OCI-M1 (cell line): ENCODE results near the gene HPX.

ENCODE experiments used
- DNase-seq: peaks from one replicate; lab custom pipeline; 2025; lab: John Stamatoyannopoulos, UW

HPX gene

GRCh38 chr11:6440906-6441358 lies at the start of gene HPX:
TSS of gene HPX (minus strand) at chr11:6440987. CDS start at chr11:6440963, 24 bp downstream.
- DNase-seq, result no peak

GRCh38 chr11:6489306-6489705 lies 48.5 kb upstream of the HPX start:
- no peak for DNase-seq

DNA sequence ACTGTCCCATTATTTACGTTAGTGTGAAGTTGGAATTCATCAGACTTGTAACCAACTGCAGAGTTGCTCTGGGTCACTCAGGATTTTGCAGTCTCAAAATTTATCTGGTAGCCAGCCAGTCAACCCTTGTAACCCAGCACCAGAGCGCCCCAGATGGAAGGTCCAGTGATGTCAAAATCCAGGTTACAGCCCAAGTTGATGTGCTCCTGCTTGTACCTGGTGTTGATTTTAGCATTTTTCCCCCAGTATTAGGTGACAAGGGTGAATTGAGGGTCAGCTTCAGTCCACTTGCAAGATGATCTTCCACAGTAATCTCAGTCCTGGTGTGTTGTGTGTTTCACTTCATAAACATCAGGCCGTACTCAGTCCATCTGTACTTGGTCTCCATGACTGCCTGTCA lies 48.0 kb upstream of the HPX start:
- no peak for DNase-seq

DNA sequence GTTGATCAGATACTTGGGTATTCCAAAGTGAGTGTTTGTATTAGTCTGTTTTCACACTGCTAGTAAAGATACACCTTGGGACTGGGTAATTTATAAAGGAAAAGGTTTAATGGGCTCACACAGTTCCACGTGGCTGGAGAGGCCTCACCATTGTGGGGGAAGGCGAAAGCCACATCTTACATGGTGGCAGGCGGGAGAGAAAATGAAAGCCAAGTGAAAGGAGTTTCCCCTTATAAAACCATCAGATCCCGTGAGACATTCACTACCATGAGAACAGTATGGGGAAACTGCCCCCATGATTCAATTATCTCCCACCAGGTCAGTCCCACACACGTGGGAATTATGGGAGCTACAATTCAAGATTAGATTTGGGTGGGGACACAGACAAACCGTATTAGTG lies 47.6 kb upstream of the HPX start:
- DNase-seq, result no peak

DNA sequence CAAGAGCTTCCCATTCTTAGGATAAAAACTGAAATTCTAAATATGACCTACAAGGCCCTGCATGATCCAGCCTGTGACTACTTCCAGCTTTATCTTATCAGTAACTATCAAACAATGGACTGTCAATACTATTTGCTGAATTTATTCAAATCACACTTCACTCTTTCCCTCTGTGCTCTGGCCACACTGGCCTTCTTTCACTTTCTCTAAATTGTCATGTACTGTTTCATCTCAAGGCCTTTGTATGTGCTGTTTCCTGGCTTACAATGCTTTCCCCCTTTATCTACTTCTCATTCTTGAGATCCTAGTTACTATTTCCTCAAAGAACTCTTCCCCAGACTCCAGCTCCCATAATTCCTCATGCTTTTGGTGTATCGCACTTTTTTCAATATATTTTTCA lies 46.2 kb upstream of the HPX start:
- DNase-seq, result no peak

- no peak for DNase-seq
Measured at GRCh38 chr11:6486256-6486655, 45.5 kb upstream of the HPX start.

- DNase-seq, result no peak
Measured at GRCh38 chr11:6485661-6486060, 44.9 kb upstream of the HPX start.

DNA sequence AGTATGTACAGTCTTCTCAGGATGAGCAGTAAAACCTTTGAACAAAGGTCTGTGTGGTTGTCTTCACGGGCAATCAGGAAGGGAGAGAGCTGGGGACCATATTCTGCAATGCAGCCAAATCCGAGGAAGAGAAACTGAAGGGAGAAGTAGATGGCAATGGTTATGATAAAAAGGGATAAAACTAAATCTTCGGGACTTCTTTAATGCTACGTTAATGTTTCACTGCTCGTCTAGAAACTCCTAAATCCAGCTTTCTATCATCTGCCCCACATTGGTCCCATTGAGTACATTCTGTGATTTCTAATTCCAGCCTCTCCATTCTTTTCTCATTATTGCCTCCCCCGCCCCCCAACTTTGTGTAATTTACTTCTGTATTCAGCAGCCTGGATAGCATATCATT lies 42.2 kb upstream of the HPX start:
- DNase-seq, result no peak

- DNase-seq, result no peak
Measured at GRCh38 chr11:6482441-6482840, 41.7 kb upstream of the HPX start.

DNA sequence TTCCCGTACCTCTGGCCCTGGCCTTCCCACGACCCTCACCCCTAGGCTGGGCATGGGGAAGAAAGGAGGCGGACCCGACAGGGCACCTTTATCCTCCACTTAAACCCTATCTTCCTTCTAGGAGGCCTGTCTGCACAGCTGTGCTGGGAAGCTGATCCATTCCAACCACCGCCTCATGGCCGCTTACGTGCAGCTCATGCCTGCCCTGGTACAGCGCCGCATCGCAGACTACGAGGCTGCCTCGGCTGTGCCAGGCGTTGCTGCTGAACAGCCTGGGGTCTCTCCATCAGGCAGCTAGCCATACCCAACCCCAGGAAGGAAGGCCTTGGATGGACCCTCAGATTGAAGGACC lies 41.1 kb upstream of the HPX start:
- no peak for DNase-seq

DNA sequence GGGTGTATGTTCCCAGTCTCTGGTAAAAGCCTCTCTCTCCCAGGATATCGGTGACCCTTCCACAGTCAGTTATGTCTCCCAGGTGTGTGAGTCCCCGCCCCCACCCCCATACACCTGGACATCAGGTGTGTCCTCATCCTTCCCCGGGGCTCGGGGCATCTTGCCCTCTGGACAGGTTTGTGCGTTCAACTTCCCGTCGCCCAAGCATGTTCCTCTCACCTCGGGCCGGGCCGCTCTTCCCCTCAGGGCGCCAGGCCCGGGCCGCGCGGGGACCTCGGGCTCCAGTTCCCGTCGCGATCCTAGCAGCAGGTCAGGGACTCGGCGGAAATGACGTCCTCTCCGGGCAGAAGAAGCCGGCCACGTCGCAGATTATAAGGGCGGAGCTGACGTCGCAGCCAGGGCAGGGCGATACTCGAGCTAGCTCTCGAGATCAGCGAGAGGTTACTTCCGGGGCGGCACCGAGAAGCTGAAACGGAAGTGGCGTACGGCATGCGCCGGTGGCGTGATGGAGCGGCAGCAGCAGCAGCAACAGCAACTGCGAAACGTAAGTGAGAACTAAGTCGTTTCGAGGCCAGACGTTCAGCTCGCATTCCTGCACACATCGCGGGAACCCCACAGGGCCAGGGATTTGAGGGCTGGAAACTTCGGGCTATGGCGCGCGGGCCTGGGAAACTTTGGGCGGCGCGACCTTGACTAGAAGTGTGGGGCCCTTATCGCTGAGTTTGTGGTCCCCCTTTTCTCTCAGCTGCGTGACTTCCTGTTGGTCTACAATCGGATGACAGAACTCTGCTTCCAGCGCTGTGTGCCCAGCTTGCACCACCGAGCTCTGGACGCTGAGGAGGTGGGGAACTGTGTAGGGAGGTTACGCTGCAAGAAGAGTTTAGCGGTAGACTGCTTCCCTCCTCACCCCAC lies 40.5 kb upstream of the HPX start, which contains the start of the genes ARFIP2 and TIMM10B:
Gene ARFIP2 (minus strand): TSS at position 320 of the 912 bp plus-strand sequence. CDS start 910 bp downstream, outside the sequence.
Gene TIMM10B (plus strand): TSS at position 490 of the 912 bp plus-strand sequence. CDS start 16 bp downstream, at position 506.
- peak; percentile 98 for DNase-seq

GRCh38 chr11:6480299-6480914 lies 39.6 kb upstream of the HPX start:
- no peak for DNase-seq

GRCh38 chr11:6476571-6476970 lies 35.8 kb upstream of the HPX start:
- DNase-seq, result no peak

- DNase-seq, result peak; percentile 33
Measured at GRCh38 chr11:6475936-6476335, 35.1 kb upstream of the HPX start.

GRCh38 chr11:6474806-6475500 lies 34.2 kb upstream of the HPX start:
- peak; percentile 26 for DNase-seq

DNA sequence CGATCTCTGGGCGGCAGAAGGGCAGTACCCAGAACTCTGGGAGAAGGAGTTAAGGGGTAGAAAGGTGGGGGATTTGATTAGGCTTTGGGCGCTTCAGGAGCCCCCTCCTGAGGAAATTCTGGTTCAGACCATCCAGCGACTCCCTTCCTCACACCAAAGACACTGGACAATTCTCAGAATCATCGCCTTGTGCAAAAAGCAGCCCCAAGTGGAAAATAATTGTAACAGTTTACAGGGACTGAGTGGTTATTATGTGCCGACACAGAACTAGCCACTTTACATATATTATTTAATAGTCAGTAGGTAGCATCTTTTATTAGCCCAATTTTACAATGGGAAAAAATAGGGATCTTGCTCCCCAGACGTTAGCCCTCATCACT lies 33.6 kb upstream of the HPX start:
- DNase-seq, result no peak

DNA sequence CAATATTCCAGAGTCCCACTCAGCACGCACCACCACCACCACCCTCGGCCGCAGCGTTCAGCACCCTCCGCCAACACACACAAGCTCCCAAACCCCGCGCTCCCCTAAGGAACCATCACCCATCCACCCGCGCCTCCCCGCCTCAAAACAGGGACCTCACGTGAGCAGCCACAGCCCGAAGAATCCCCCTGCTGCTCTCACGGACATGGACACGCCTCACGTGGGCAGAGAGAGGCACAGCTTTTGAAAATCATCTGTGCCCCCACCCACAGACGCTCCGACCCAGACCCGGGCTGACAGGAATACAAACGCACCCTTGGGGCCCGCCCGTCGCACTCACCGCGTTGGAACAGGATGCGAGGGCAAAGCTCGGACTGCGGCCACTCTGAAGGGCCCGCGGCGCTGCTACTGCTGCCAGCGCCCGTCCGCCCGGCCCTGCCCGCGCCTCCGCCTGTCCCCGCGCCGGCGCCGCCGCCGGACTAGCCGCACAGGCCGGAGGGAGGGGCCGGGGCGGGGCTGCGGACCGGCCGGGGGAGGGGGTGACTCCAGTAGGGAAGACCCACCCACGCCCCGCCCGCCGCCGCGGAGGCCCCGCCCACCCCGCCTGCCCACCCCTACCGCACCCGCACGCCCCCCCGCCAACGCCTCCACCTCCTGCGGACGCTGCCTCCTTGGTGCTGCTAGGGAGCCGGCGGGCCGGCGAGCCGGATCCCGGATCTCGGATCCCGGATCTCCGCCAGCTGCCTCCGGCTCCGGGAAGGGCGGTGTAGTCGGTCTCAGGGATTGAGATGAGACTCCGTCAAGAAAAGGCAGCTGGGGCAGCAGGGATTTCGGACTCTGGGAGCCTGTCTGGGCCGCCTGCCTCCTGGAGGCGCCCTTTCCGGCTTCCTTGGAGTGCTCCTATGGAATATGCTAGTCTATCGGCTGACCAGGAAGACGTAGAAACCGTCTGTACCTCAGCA lies 32.9 kb upstream of the HPX start, which contains the start of gene TRIM3:
Gene TRIM3 (minus strand): TSS at position 491 of the 962 bp plus-strand sequence. CDS start 8,246 bp downstream, outside the sequence.
- peak; percentile 87 for DNase-seq

DNA sequence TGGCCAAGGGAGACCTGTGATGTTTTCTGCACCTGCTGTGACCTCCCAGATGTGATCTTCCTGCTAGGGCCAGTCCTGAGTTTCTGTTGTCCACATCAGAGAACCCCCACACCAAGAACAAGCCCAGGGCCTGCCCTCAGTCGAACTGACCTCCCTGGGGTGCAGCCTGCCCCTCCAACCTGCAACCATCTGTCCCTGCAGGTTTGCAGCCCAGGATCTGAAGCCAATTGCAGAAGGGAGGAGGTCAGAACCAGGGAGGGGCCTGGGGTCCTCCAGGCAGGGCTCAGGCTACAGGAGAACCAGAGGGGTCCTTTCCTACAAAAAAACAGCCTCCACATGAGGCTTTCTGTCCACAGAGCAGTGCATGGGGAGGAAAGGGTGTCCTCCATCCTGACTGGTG lies 32.1 kb upstream of the HPX start:
- no peak for DNase-seq

DNA sequence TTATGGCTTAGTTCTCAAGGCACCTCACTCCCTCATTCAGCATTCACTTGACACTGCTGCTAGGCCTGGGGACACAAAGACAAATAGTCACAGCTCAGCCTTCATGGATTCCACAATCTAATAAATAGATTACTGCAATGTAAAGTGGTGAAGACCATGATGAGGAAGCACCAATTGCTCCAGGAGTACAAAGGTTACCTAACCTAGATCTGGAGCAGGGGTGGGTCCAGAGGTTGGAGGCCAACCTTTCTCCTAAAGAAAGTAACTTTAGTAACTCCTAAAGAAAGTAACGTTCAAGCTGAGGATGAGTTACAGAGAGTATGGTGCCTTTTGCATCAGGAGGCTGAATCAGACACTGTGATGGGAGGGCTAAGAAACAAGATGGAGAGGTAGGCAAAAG lies 28.8 kb upstream of the HPX start:
- no peak for DNase-seq

DNA sequence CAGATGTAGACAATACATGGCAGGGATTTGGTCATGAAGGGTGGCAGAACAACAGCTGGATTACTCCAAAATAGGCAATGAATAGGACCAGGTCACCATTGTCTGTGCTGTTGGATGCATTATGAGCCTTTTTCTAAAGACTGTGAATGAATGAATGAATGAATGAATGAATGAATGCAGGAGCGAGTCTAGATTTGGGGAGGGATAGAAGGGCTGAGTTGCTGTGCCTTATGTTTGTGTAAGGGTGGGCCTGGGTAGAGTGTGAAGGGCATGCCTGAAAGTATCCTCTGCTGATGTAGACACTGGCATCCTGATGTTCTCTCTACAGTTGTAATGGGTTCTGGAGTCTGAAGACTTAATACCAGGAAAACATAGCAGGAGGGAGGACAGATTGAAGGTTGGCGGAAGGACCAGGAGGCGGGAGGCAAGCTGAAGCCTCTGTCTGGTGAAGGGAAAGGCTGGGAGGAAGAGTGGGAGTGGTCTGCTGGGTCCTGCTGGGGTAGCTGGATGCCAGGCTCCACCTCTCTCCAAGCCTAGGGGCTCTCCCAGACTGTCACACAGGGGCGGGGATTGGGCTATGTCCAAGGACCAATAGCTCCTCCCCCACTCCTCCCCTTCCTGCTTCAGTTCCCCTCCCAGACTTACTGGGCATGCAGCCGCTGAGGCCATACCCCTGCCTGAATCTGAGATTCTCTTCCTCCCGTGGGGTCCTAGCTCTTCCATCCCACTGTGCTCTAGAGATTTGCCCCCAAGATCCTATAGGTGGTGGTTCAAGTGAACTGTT lies 28.1 kb upstream of the HPX start:
- DNase-seq, result peak; percentile 86

DNA sequence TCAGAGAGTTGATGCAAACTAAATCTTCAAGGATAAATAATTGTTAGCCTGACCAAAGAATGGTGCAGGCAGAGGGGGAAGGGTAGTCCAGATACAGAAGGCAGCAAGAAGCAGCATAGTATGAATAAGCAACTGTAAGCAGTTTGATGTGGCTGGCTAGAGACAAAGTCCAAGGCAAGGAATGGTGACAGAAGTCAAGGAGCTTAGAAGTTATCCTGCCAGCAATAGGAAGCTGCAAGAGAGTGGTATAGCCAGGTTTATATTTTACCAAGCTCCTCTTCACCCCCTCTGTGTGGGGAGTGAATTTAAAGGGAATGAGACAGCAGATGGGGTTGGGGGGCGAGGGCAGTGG lies 18.3 kb upstream of the HPX start:
- no peak for DNase-seq
